K562 (cell line): ENCODE results near the gene ZNF260. TPM values are rescaled to one million over a fixed set of nuclear protein-coding genes. Genes with fewer than 3 reads are reported as not detected.
A peak's percentile ranks its signal among the peaks of the same experiment; 100 is the strongest.

Experiments
- ARID3A ChIP-seq: IDR thresholded peaks from 2 replicates; pipeline ENCODE4 v1.6.1; 2012; ENCODE audit warnings: low read depth, low read length, improper control_type of control experiment, borderline replicate concordance
- BHLHE40 ChIP-seq: IDR thresholded peaks from 2 replicates; pipeline ENCODE4 v1.6.1; 2011; ENCODE audit warnings: low read length, improper control_type of control experiment
- CCAR2 ChIP-seq: fragments of 200-400 bp; formaldehyde crosslinking; IDR thresholded peaks from 2 replicates; pipeline ENCODE4 v1.6.1; 2017; ENCODE audit warnings: mild to moderate bottlenecking, low read depth, low read length
- CHD1 ChIP-seq: fragments of 200-600 bp; sonication (generic); IDR thresholded peaks from one replicate; pipeline ENCODE4 v1.6.1; 2012; ENCODE audit warnings: mild to moderate bottlenecking, moderate library complexity, low read length, inconsistent platforms
- CTCF ChIP-seq, 3 experiments: IDR thresholded peaks in 2 of 3; conservative IDR thresholded peaks in 1 of 3; 2 replicates each; pipeline ENCODE4 v1.5.1; 2011 to 2012; ENCODE audit warnings: low read length in 3 of 3, mild to moderate bottlenecking in 3 of 3, control low read depth in 2 of 3, improper control_type of control experiment in 1 of 3, inconsistent platforms in 1 of 3, low read depth in 1 of 3, mixed read lengths in 1 of 3, moderate library complexity in 1 of 3; ENCODE audit not compliant: insufficient read depth in 2 of 3
- HMBOX1 ChIP-seq: sonication (generic); IDR thresholded peaks from 2 replicates; pipeline ENCODE4 v1.6.1; 2016
- HOMEZ ChIP-seq: fragments of 250-450 bp; sonication (Bioruptor Pico); IDR thresholded peaks from 2 replicates; pipeline ENCODE4 v1.4.0; 2020; ENCODE audit warnings: mild to moderate bottlenecking, moderate library complexity
- JUNB ChIP-seq: fragments of 450-650 bp; formaldehyde crosslinking; conservative IDR thresholded peaks from 2 replicates; pipeline ENCODE4 v1.4.0; 2020; ENCODE audit warnings: mild to moderate bottlenecking
- JUND ChIP-seq, 2 experiments: IDR thresholded peaks; 2 replicates in 1 of 2; 3 replicates in 1 of 2; pipeline ENCODE4 v1.6.1; 2011; ENCODE audit warnings: borderline replicate concordance in 2 of 2, low read depth in 2 of 2, low read length in 2 of 2, improper control_type of control experiment in 1 of 2, missing biosample characterization in 1 of 2, missing genetic modification characterization in 1 of 2, missing genetic modification reagents in 1 of 2
- PPARD ChIP-seq: fragments of 250-450 bp; sonication (Bioruptor Pico); IDR thresholded peaks from 2 replicates; pipeline ENCODE4 v1.8.0; 2022; ENCODE audit warnings: inconsistent platforms, mild to moderate bottlenecking, moderate library complexity
- RBM22 ChIP-seq: fragments of 200-400 bp; formaldehyde crosslinking; IDR thresholded peaks from 2 replicates; pipeline ENCODE4 v1.6.1; 2018; ENCODE audit warnings: low read length, low read depth; ENCODE audit not compliant: poor library complexity, severe bottlenecking
- SMARCB1 ChIP-seq: IDR thresholded peaks from 2 replicates; pipeline ENCODE4 v1.6.1; 2011; ENCODE audit warnings: improper control_type of control experiment, low read depth; ENCODE audit not compliant: insufficient read length
- SNIP1 ChIP-seq: fragments of 450-650 bp; IDR thresholded peaks from 2 replicates; pipeline ENCODE4 v1.7.1; 2017; ENCODE audit warnings: low read depth, mild to moderate bottlenecking
- STAG1 ChIP-seq: sonication (generic); formaldehyde crosslinking; IDR thresholded peaks from 2 replicates; pipeline ENCODE4 v1.5.0; 2020; ENCODE audit warnings: missing genetic modification reagents, borderline replicate concordance
- USF1 ChIP-seq: sonication (generic); formaldehyde crosslinking; IDR thresholded peaks from 2 replicates; pipeline ENCODE4 v1.9.0; 2022; ENCODE audit warnings: mild to moderate bottlenecking, missing genetic modification reagents
- ZFP1 ChIP-seq: fragments of 450-650 bp; formaldehyde crosslinking; IDR thresholded peaks from 2 replicates; pipeline ENCODE4 v1.4.0; 2020; ENCODE audit warnings: mild to moderate bottlenecking, mixed read lengths
- ZNF282 ChIP-seq: sonication (generic); formaldehyde crosslinking; IDR thresholded peaks from 2 replicates; pipeline ENCODE4 v1.8.1; 2023; ENCODE audit warnings: missing genetic modification reagents
- ZNF512 ChIP-seq: IDR thresholded peaks from 2 replicates; pipeline ENCODE4 v1.6.1; 2016; ENCODE audit warnings: missing genetic modification characterization, missing compliant biosample characterization
- ZNF780A ChIP-seq: fragments of 250-450 bp; sonication (Bioruptor Pico); IDR thresholded peaks from 2 replicates; pipeline ENCODE4 v1.5.0; 2021; ENCODE audit warnings: mild to moderate bottlenecking
- ZNF785 ChIP-seq: fragments of 250-450 bp; sonication (Bioruptor Pico); IDR thresholded peaks from 2 replicates; pipeline ENCODE4 v1.4.0; 2020; ENCODE audit warnings: mild to moderate bottlenecking
- ZNF79 ChIP-seq: fragments of 250-450 bp; sonication (Bioruptor Pico); IDR thresholded peaks from 2 replicates; pipeline ENCODE4 v1.4.0; 2020; ENCODE audit warnings: low read depth, mild to moderate bottlenecking, moderate library complexity
- ZSCAN29 ChIP-seq: fragments of 450-650 bp; IDR thresholded peaks from 2 replicates; pipeline ENCODE4 v1.6.1; 2017
- polyA plus RNA-seq, 8 experiments: library from polyadenylated mRNA; depleted of rRNA in 4 of 8; stranded (reverse) in 5 of 8; unstranded in 3 of 8; fragments of >200 nt; fragmentation: Nextera tagmentation in 2 of 8; fragmentation: Illumina TruSeq in 1 of 8; extraction: Ambion mirVana in 2 of 8; extraction: Trizol in 1 of 8; gene quantifications; 2 replicates each; pipeline versions ENCODE4 v1.2.1 to v1.2.3, GENCODE V29; 2011 to 2014; ENCODE audit warnings: inconsistent platforms in 1 of 8, missing spikeins in 1 of 8
- total RNA-seq, 7 experiments: library from RNA; depleted of rRNA in 6 of 7; stranded (reverse); fragments of >200 nt in 6 of 7; fragmentation: Illumina TruSeq in 2 of 7; extraction: Trizol in 2 of 7; gene quantifications; 2 replicates each; pipeline versions ENCODE4 v1.2.1 to v1.2.3, GENCODE V29; 2011 to 2021; ENCODE audit warnings: low replicate concordance in 1 of 7

Gene ZNF260
- total and polyA plus RNA-seq, 9 of the 15 experiments (the other 6 are each of a cell fraction or from before 2014, with no cell fraction given), result 2.6 to 16.6 (median 5.8) TPM

- peak; percentile 11 to 34 (median 25); a peak in 3 of 6 replicates for TF ChIP-seq CTCF (IDR thresholded peaks at IDR 0.05 in 2 of 3, conservative IDR thresholded peaks at IDR 0.05 in 1 of 3; ENCODE audit: insufficient read depth in 2 of 3, low read depth in 1 of 3, low read length in 3 of 3)
- no peak for TF ChIP-seq BHLHE40
- TF ChIP-seq ZNF785, result no peak
- TF ChIP-seq RBM22, result no peak
- TF ChIP-seq CCAR2, result no peak
- no peak for TF ChIP-seq ZNF780A
- no peak for TF ChIP-seq PPARD (CRISPR knock-in tag)
- no peak for TF ChIP-seq STAG1 (CRISPR knock-in tag)
- no peak for TF ChIP-seq ZSCAN29
- no peak for TF ChIP-seq SNIP1
- TF ChIP-seq ZFP1 (CRISPR knock-in tag), result no peak
- TF ChIP-seq ARID3A, result no peak
- TF ChIP-seq HOMEZ (CRISPR knock-in tag), result no peak
- TF ChIP-seq ZNF282 (CRISPR knock-in tag), result no peak
- no peak for TF ChIP-seq CHD1
- TF ChIP-seq JUNB, result no peak
- TF ChIP-seq ZNF79 (CRISPR knock-in tag), result no peak
- TF ChIP-seq HMBOX1, result no peak
- no peak for TF ChIP-seq USF1
- no peak for TF ChIP-seq SMARCB1
- TF ChIP-seq ZNF512 (tag), result no peak
- no peak for TF ChIP-seq JUND (IDR thresholded peaks at IDR 0.05; ENCODE audit: borderline replicate concordance, low read depth, low read length)
- 0 out of 3 replicates have a peak, but pooled peaks have one; percentile 21 for TF ChIP-seq JUND (tag; IDR thresholded peaks at IDR 0.05; ENCODE audit: borderline replicate concordance, low read depth, low read length)
Observed at GRCh38 chr19:36488846-36489117, 39.3 kb downstream of the ZNF260 start (continued).
